T-cell (primary cell): ENCODE data around the gene NECAB2. TPM values are rescaled to one million over a fixed set of nuclear protein-coding genes. Genes with fewer than 3 reads are reported as not detected.

ENCODE experiments used
- ATAC-seq, 4 experiments: fragments of 200-7000 bp in 3 of 4; fragments of 150-1000 bp in 1 of 4; cut with Tn5 transposase; replicated peaks in 1 of 4; 1 replicate in 3 of 4; 2 replicates in 1 of 4; pipeline ENCODE4 v1.10.0; 2021; ENCODE audit warnings: moderate library complexity in 3 of 4, mild to moderate bottlenecking in 2 of 4, moderate number of reproducible peaks in 1 of 4
- CTCF ChIA-PET, 2 donors: fragments of 300-600 bp; sonication (Branson Sonifier 250); formaldehyde crosslinking; loops; one replicate each; lab custom pipeline; 2022; ENCODE audit warnings: antibody characterized with exemption in 2 of 2; lab: Charles Lee
- POLR2A ChIA-PET, 2 donors: fragments of 300-600 bp; sonication (Branson Sonifier 250); formaldehyde crosslinking; loops; one replicate each; lab custom pipeline; 2022; ENCODE audit warnings: antibody characterized with exemption in 2 of 2; lab: Charles Lee
- DNase-seq, 35 experiments: peaks; one replicate each; pipeline versions ENCODE4 v3.0.0 to v3.0.0-alpha.2; 2013 to 2023
- H3K27ac ChIP-seq: one replicate; pipeline ENCODE4 v1.5.1; 2013; ENCODE audit warnings: low read length
- H3K27me3 ChIP-seq, 2 experiments: replicated peaks in 1 of 2; 1 replicate in 1 of 2; 2 replicates in 1 of 2; pipeline versions ENCODE4 v1.6.1 to v1.7.0; 2013; ENCODE audit warnings: low read length in 1 of 2, mixed read lengths in 1 of 2; ENCODE audit not compliant: control insufficient read depth in 2 of 2, insufficient read depth in 2 of 2; ENCODE audit errors: extremely low read depth in 1 of 2
- H3K36me3 ChIP-seq, 2 donors: 1 replicate in 1 of 2; 2 replicates in 1 of 2; pipeline versions ENCODE4 v1.6.1 to v1.7.0; 2013; ENCODE audit warnings: low read length in 1 of 2; ENCODE audit not compliant: control insufficient read depth in 2 of 2, insufficient read depth in 1 of 2; ENCODE audit errors: extremely low read depth in 1 of 2
- H3K4me1 ChIP-seq, 2 experiments: 1 replicate in 1 of 2; 2 replicates in 1 of 2; pipeline versions ENCODE4 v1.6.1 to v1.7.0; 2013; ENCODE audit warnings: low read length in 2 of 2, mixed read lengths in 1 of 2; ENCODE audit not compliant: insufficient read depth in 2 of 2, control insufficient read depth in 1 of 2; ENCODE audit errors: extremely low read depth in 1 of 2
- H3K4me3 ChIP-seq, 2 donors: 1 replicate in 1 of 2; 2 replicates in 1 of 2; pipeline versions ENCODE4 v1.5.1 to v1.7.0; 2013; ENCODE audit warnings: mild to moderate bottlenecking in 2 of 2, low read length in 1 of 2, moderate library complexity in 1 of 2; ENCODE audit not compliant: control insufficient read depth in 1 of 2; ENCODE audit errors: extremely low read depth in 1 of 2
- H3K9me3 ChIP-seq: 2 replicates; pipeline ENCODE4 v1.7.0; 2013
- H3K27ac Mint-ChIP-seq, 2 donors: one replicate each; pipeline ENCODE4 v1.8.0; 2020 to 2021; ENCODE audit warnings: mild to moderate bottlenecking in 2 of 2, mixed read lengths in 2 of 2
- H3K27me3 Mint-ChIP-seq, 2 donors: one replicate each; pipeline ENCODE4 v1.8.0; 2021 to 2022; ENCODE audit warnings: mixed read lengths in 2 of 2
- H3K36me3 Mint-ChIP-seq: one replicate; pipeline ENCODE4 v1.8.0; 2021; ENCODE audit warnings: mixed read lengths
- H3K4me1 Mint-ChIP-seq, 3 donors: one replicate each; pipeline ENCODE4 v1.8.0; 2020 to 2022; ENCODE audit warnings: mixed read lengths in 3 of 3, mild to moderate bottlenecking in 1 of 3
- H3K4me3 Mint-ChIP-seq, 3 donors: one replicate each; pipeline ENCODE4 v1.8.0; 2020 to 2022; ENCODE audit warnings: mild to moderate bottlenecking in 3 of 3, mixed read lengths in 3 of 3, moderate library complexity in 3 of 3
- H3K9me3 Mint-ChIP-seq, 3 donors: one replicate each; pipeline ENCODE4 v1.8.0; 2020 to 2022; ENCODE audit warnings: mixed read lengths in 3 of 3
- WGBS: methylation state at CpG from one replicate; pipeline ENCODE4 v1.1.5; 2013; ENCODE audit warnings: missing lambda C conversion rate; ENCODE audit not compliant: insufficient coverage; 5-methylcytosine and 5-hydroxymethylcytosine counted together
- total RNA-seq, 35 experiments: library from RNA in 6 of 35; stranded (reverse) in 6 of 35; fragments of 120-200 nt in 1 of 35; gene quantifications; one replicate each; pipeline versions ENCODE4 v1.2.1 to v1.2.4 and lab custom pipeline; 2013 to 2026

Gene NECAB2
- total RNA-seq, 5 donors from 2014 or later (not counting 1 experiment from before 2014, with no cell fraction given), result not detected

DNA sequence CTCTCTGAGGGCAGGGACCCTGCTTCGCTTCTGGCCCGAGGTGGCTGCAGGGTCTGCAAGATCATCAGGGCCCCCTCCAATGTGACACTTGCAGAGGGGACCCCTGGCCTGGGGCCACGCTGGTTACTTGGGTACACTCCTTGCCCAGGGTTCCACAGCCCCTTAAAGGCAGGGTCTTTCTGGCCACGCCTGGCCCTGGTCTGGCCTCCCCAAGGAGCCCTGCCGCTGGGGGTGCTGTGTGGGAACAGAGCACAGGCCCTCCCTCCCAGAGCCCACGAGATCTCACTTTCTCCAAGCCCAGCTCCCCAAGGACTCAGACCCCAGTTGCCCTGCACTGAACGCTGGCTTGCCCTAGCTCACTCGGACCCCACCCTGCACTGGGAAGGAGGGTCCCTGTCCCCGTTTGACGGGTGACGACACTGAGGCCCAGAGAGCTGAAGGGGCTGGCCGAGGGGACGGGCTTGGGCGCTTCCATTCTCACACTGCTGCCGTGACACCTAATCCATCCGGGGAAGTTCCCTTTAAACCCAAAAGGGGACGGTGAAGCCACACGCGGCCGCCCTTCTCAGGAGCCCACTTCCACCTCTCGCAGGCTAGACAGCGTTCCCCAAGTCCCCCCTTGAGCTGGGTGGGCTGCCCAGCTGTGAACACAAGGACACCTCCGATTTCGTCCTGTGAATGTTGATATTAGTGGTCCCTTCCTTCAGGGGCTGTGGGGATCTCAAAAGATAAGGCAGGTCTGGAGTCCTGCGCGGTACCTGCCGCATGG lies 41.9 kb upstream of the NECAB2 start:
- H3K4me1 ChIP-seq, result no peaks in the 10 kb centered on the region
- DNase-seq (no peak), ATAC-seq (no peak)
- no peak overlapping the region for H3K27ac Mint-ChIP-seq
- peaks cover 3 to 5% (median 4%) of the 10 kb centered on the region in 3 donors for H3K4me1 Mint-ChIP-seq
- H3K9me3 ChIP-seq, result no peaks in the 10 kb centered on the region
- H3K9me3 Mint-ChIP-seq, result no peaks in the 10 kb centered on the region
- H3K27me3 Mint-ChIP-seq, result no peaks in the 10 kb centered on the region
- ChIA-PET CTCF (no interaction called here), POLR2A (no interaction called here)
- H3K36me3 ChIP-seq, result peaks cover 3 to 4% of the 10 kb centered on the region in 2 donors
- no peak overlapping the region for H3K27ac ChIP-seq
- H3K27me3 ChIP-seq, result no peaks in the 10 kb centered on the region
- H3K4me3 ChIP-seq, result no peak overlapping the region
- H3K4me3 Mint-ChIP-seq, result no peak overlapping the region
- 70% methylated on average over 22 of the region's 27 CpGs for WGBS
- peaks cover 17% of the 10 kb centered on the region for H3K36me3 Mint-ChIP-seq

DNA sequence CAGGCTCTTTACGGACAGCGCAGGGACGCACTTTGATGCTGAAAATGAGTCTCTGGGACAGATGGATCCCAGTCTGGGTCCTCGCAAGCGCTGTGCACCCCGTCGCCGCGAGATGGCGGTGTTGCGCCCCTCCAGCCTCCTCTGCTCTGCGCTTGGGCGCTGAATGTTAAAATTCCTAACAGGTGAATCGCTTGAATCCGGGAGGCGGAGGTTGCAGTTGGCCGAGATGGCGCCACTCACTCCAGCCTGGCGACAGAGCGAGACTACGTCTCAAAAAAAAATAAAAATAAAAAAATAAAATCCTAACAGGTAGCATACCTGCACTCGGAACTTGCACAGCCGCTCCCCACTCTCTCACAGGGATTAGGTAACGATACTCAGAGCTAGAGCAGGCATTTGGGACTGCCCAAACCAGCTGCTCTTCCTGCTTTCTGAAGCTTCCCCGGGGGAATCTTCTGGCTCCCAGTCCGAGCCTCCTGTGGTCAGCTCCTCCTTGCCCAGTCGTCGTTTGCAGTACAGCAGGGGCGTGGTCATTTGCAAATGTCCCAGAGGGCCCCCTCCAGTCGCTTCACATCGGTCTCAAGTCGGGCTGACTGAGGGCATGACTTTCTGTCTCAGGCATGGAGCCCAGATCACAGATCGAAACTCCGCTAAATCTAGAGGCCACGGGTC lies 41.2 kb upstream of the NECAB2 start:
- H3K27me3 ChIP-seq, result no peaks in the 10 kb centered on the region
- peak; percentile 66 to 71 (median 70) for ATAC-seq
- 46% methylated on average over 31 of the region's 35 CpGs for WGBS
- no peak overlapping the region for H3K27ac ChIP-seq
- Mint-ChIP-seq H3K9me3 (no peaks in the 10 kb centered on the region), H3K36me3 (peaks cover 12% of the 10 kb centered on the region), H3K4me1 (peaks cover 3 to 5% (median 4%) of the 10 kb centered on the region in 3 donors), H3K4me3 (no peak overlapping the region), H3K27me3 (no peaks in the 10 kb centered on the region), H3K27ac (no peak overlapping the region)
- POLR2A ChIA-PET, result interaction anchor here in 1 of 2 donors (0.5 kb wide), 1 partner anchor 260 kb away, joined by 3 read pairs; the partner anchor contains the start of gene TAF1C
- no peaks in the 10 kb centered on the region for H3K9me3 ChIP-seq
- CTCF ChIA-PET, result no interaction called here
- DNase-seq, result peak in 31 of 35 experiments; percentile 13 to 66 (median 43)
- H3K4me1 ChIP-seq, result no peaks in the 10 kb centered on the region
- no peak overlapping the region for H3K4me3 ChIP-seq
- H3K36me3 ChIP-seq, result peaks cover under 1 to 4% of the 10 kb centered on the region in 2 donors

DNA sequence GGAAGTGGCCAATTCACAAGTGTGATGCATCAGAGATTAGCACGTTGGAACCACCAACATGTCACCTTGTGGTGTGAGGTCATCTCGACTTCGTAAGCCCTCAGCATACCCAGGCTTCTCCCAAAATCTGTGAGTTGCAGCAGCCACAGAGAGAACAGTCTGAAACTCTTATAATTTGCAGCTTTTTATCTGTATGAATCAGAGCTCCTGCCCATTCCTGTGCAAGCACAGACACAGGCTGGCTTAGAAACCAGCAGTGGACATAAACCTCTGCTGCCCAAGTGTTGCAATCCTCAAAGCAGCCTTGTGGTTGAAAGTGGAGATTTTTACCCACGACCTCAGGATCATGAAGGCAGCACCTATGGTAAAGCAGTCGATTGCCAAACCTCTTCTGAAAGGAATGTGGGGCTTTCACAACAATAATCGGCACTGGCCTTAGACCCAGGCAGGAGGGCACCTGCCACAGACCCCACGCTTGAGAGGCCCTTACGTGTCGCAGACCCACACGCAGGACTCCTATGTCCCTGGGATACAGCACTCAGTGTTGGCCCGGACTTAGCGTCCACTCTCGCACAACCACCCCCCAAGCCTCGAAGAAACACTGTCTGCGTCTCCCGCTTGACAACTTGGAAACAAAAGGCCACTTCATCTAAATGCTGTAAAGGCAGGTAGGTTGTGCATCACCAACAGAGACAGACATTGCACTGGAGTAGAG lies 39.5 kb upstream of the NECAB2 start:
- CTCF ChIA-PET, result interaction anchor here in 1 of 2 donors (0.6 kb wide), 1 partner anchor 1335 kb away, joined by 3 read pairs; no protein-coding TSS in a partner anchor
- Histone ChIP-seq H3K4me3 (no peak overlapping the region), H3K27ac (no peak overlapping the region), H3K4me1 (no peaks in the 10 kb centered on the region), H3K9me3 (no peaks in the 10 kb centered on the region), H3K27me3 (peaks cover 0 to 5% of the 10 kb centered on the region in 2 experiments), H3K36me3 (peaks cover 0 to 4% of the 10 kb centered on the region in 2 donors)
- peaks cover 12% of the 10 kb centered on the region for H3K36me3 Mint-ChIP-seq
- peaks cover 3 to 5% (median 4%) of the 10 kb centered on the region in 3 donors for H3K4me1 Mint-ChIP-seq
- H3K9me3 Mint-ChIP-seq, result no peaks in the 10 kb centered on the region
- no peak for ATAC-seq
- no peak overlapping the region for H3K27ac Mint-ChIP-seq
- no peaks in the 10 kb centered on the region for H3K27me3 Mint-ChIP-seq
- POLR2A ChIA-PET, result no interaction called here
- 90% methylated on average over 11 of the region's 16 CpGs for WGBS
- no peak for DNase-seq
- no peak overlapping the region for H3K4me3 Mint-ChIP-seq

DNA sequence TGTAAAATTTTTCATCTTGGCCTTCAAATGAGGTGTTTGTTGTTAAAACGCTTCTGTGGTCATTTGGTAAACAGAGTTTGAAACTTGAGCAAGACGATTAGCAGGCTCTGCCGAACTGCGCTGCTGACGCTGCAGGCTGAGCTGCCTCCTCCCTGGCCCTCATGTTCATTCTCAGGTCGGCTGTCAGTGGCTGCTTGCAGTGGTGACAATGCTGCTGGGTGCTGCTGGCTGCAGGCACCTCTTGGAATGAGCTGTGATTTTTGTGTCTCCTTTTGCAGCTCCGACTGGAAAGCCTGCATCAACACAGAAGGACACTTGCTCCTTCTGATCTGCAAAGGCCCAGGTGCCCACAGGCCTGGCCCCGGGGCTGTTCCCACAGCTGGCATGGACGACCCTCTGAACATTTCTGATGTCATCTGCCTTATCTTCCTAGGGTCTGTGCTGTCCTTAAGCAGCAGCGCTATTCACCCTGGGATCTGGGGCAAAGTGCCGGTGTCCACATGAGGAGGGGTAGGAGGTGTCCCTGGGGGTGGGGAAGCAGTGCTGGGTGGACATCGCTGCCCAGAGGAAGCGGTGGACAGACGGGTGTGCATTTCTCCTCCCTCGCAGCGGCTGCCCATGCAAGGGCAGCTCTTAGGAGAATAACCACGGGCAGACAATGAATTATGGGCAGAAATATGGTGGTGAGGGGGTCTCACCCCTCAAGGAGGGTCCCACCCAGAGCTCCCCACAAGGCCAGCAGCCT lies 38.1 kb upstream of the NECAB2 start:
- WGBS, result 86% methylated on average over 14 of the region's 17 CpGs
- Histone ChIP-seq H3K36me3 (peaks cover 0 to 4% of the 10 kb centered on the region in 2 donors), H3K4me1 (no peaks in the 10 kb centered on the region), H3K9me3 (no peaks in the 10 kb centered on the region), H3K27me3 (peaks cover 0 to 5% of the 10 kb centered on the region in 2 experiments), H3K4me3 (no peak overlapping the region), H3K27ac (no peak overlapping the region)
- Mint-ChIP-seq H3K36me3 (peaks cover 12% of the 10 kb centered on the region), H3K4me3 (no peak overlapping the region), H3K4me1 (peaks cover 3 to 10% (median 4%) of the 10 kb centered on the region in 3 donors), H3K9me3 (no peaks in the 10 kb centered on the region), H3K27me3 (peaks cover 0 to 2% of the 10 kb centered on the region in 2 donors), H3K27ac (no peak overlapping the region)
- ATAC-seq (no peak), DNase-seq (no peak)
- ChIA-PET CTCF (no interaction called here), POLR2A (no interaction called here)

DNA sequence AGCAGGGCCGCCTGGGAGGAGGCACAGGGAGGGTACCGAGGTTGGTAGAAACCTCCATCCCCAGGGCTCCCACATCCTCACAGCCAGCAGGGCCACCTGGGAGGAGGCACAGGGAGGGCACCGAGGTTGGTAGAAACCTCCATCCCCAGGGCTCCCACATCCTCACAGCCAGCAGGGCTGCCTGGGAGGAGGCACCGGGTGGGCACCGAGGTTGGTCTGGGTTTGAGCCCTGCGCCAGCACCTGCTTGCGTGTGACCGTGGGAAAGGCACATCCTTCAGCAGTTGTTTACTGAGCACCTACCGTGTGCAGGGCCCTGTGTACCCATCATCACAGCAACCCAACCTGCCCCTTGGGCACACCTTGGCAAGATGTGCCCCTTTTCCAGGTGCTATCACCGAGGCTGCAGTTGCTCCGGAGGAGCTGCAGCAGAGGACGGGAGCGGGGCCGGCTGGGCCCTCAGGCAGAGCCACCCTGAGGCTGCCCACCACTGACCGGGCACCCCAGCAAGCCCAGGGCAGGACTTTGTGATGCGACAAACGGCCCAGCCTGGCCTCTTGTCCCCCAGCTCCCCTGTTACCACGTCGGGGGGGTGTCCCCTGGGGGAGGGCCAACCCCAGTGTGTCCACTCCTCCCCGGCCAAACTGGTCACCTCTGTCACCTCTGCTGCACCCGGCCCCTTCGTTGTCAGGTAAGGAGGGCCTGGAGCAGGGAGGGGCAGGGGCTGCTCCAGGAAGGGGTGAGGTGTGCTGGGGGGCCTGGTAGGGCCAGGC lies 37.1 kb upstream of the NECAB2 start:
- CTCF ChIA-PET, result no interaction called here
- no peaks in the 10 kb centered on the region for H3K9me3 ChIP-seq
- Mint-ChIP-seq H3K4me1 (peaks cover 3 to 12% (median 4%) of the 10 kb centered on the region in 3 donors), H3K27me3 (peaks cover 0 to 4% of the 10 kb centered on the region in 2 donors), H3K9me3 (no peaks in the 10 kb centered on the region), H3K4me3 (no peak overlapping the region), H3K36me3 (peaks cover 10% of the 10 kb centered on the region), H3K27ac (no peak overlapping the region)
- POLR2A ChIA-PET, result no interaction called here
- ATAC-seq, result no peak
- peaks cover 0 to 4% of the 10 kb centered on the region in 2 donors for H3K36me3 ChIP-seq
- no peak for DNase-seq
- H3K27ac ChIP-seq, result no peak overlapping the region
- H3K4me1 ChIP-seq, result no peaks in the 10 kb centered on the region
- no peak overlapping the region for H3K4me3 ChIP-seq
- peaks cover 0 to 10% of the 10 kb centered on the region in 2 experiments for H3K27me3 ChIP-seq
- 87% methylated on average over 15 of the region's 22 CpGs for WGBS
